Peyer's patch (tissue), 4 donors: ENCODE results near the gene WNT5A. TPM values are rescaled to one million over a fixed set of nuclear protein-coding genes. Genes with fewer than 3 reads are reported as not detected.

ENCODE experiments used
- DNase-seq, 3 donors: peaks; one replicate each; pipeline ENCODE4 v3.0.0-alpha.2; 2017 to 2019
- H3K27ac ChIP-seq, 4 donors: fragments of 200-600 bp; sonication (generic); one replicate each; pipeline ENCODE4 v1.5.1; 2016 to 2019
- H3K27me3 ChIP-seq, 2 donors: fragments of 200-600 bp; sonication (generic); one replicate each; pipeline ENCODE4 v1.5.1; 2019
- H3K36me3 ChIP-seq, 3 donors: fragments of 200-600 bp; sonication (generic); one replicate each; pipeline ENCODE4 v1.5.1; 2016 to 2019
- H3K4me1 ChIP-seq, 4 donors: fragments of 200-600 bp; sonication (generic); one replicate each; pipeline ENCODE4 v1.5.1; 2016 to 2019
- H3K4me3 ChIP-seq, 4 donors: fragments of 200-600 bp; sonication (generic); 1 replicate in 3 of 4; 2 replicates in 1 of 4; pipeline ENCODE4 v1.5.1; 2016 to 2019; ENCODE audit warnings: mild to moderate bottlenecking in 1 of 4
- H3K9me3 ChIP-seq, 4 donors: fragments of 200-600 bp; sonication (generic); one replicate each; pipeline ENCODE4 v1.5.1; 2016 to 2019; ENCODE audit warnings: mild to moderate bottlenecking in 1 of 4
- CTCF ChIP-seq, 6 experiments: fragments of 450-650 bp in 4 of 6; fragments of 200-600 bp in 2 of 6; sonication (generic) in 1 of 6; IDR thresholded peaks; one replicate each; pipeline ENCODE4 v1.5.1; 2017 to 2019; ENCODE audit warnings: antibody characterized with exemption in 6 of 6, mild to moderate bottlenecking in 3 of 6, moderate library complexity in 1 of 6
- POLR2A ChIP-seq, 2 donors: fragments of 450-650 bp; IDR thresholded peaks; one replicate each; pipeline ENCODE4 v1.5.1; 2017; ENCODE audit warnings: antibody characterized with exemption in 2 of 2, mild to moderate bottlenecking in 2 of 2, moderate library complexity in 2 of 2
- total RNA-seq, 4 donors: library from RNA; depleted of rRNA; stranded (reverse); fragments of >200 nt; gene quantifications; one replicate each; pipeline ENCODE4 v1.1.0, GENCODE V29; 2016

Gene WNT5A
- total RNA-seq, 4 donors from 2014 or later: 4.6 to 8.6 (median 7.9) TPM

GRCh38 chr3:55453886-55454496 lies 33.1 kb downstream of the WNT5A start:
- no peak for TF ChIP-seq POLR2A (IDR thresholded peaks at IDR 0.05)
- no peak for TF ChIP-seq CTCF (IDR thresholded peaks at IDR 0.05)

GRCh38 chr3:55452886-55453285 lies 34.2 kb downstream of the WNT5A start:
- Histone ChIP-seq H3K27me3 (no peaks in the 10 kb centered on the region), H3K4me1 (no peaks in the 10 kb centered on the region), H3K27ac (no peak overlapping the region), H3K4me3 (no peak overlapping the region), H3K36me3 (no peaks in the 10 kb centered on the region), H3K9me3 (no peaks in the 10 kb centered on the region)
- DNase-seq: no peak
- TF ChIP-seq CTCF (IDR thresholded peaks at IDR 0.05) (no peak), POLR2A (IDR thresholded peaks at IDR 0.05) (no peak)

More at GRCh38 chr3:55453886-55454496, 33.1 kb downstream of the WNT5A start:
- Histone ChIP-seq H3K9me3 (no peaks in the 10 kb centered on the region), H3K27ac (no peak overlapping the region), H3K36me3 (no peaks in the 10 kb centered on the region), H3K4me3 (no peak overlapping the region), H3K27me3 (no peaks in the 10 kb centered on the region), H3K4me1 (no peaks in the 10 kb centered on the region)
- DNase-seq: no peak

- Histone ChIP-seq H3K4me3 (no peak overlapping the region), H3K36me3 (no peaks in the 10 kb centered on the region), H3K4me1 (peaks cover 0 to 9% (median 0%) of the 10 kb centered on the region in 4 donors), H3K27ac (no peak overlapping the region), H3K9me3 (no peaks in the 10 kb centered on the region), H3K27me3 (no peaks in the 10 kb centered on the region)
- DNase-seq: no peak
- TF ChIP-seq POLR2A (IDR thresholded peaks at IDR 0.05) (no peak), CTCF (IDR thresholded peaks at IDR 0.05) (no peak)
Observed at GRCh38 chr3:55449527-55449926, 37.6 kb downstream of the WNT5A start.

GRCh38 chr3:55446850-55447249 lies 40.3 kb downstream of the WNT5A start:
- Histone ChIP-seq H3K27ac (peak overlapping the region in 3 of 4 donors; percentile 19 to 45 (median 43)), H3K4me1 (peaks cover 0 to 9% (median 0%) of the 10 kb centered on the region in 4 donors), H3K4me3 (no peak overlapping the region), H3K27me3 (no peaks in the 10 kb centered on the region), H3K9me3 (no peaks in the 10 kb centered on the region), H3K36me3 (no peaks in the 10 kb centered on the region)
- peak in 1 of 2 donors; percentile 12 for TF ChIP-seq POLR2A (IDR thresholded peaks at IDR 0.05)
- no peak for TF ChIP-seq CTCF (IDR thresholded peaks at IDR 0.05)
- DNase-seq: peak in 2 of 3 donors; percentile 66 to 68

- TF ChIP-seq POLR2A (IDR thresholded peaks at IDR 0.05): no peak
- no peak for TF ChIP-seq CTCF (IDR thresholded peaks at IDR 0.05)
- H3K27ac ChIP-seq: peak overlapping the region in 2 of 4 donors; percentile 39 to 75
- H3K36me3 ChIP-seq: no peaks in the 10 kb centered on the region
- DNase-seq: peak in 2 of 3 donors; percentile 69 to 83
- no peaks in the 10 kb centered on the region for H3K9me3 ChIP-seq
- H3K4me1 ChIP-seq: peaks cover 0 to 9% (median 0%) of the 10 kb centered on the region in 4 donors
- H3K27me3 ChIP-seq: no peaks in the 10 kb centered on the region
- H3K4me3 ChIP-seq: peak overlapping the region in 1 of 4 donors; percentile 28
Observed at GRCh38 chr3:55445551-55445950, 41.6 kb downstream of the WNT5A start.
